Skin epidermis (tissue), 12 donors: Measurements from ENCODE around the gene F11R.
"Not testable (repeated sequence)": the region's sequence is repeated elsewhere in the genome, so short reads cannot be mapped to it uniquely, and the experiment has no call there.

Experiments
- H3K27ac ChIP-seq, 21 experiments: fragments of 200-600 bp; sonication (generic) in 11 of 21; one replicate each; pipeline ENCODE4 v1.5.0; 2020; ENCODE audit warnings: mild to moderate bottlenecking in 3 of 21, inconsistent platforms in 2 of 21, moderate library complexity in 2 of 21
- H3K4me3 ChIP-seq, 7 experiments: fragments of 200-600 bp; sonication (generic) in 2 of 7; one replicate each; pipeline ENCODE4 v1.5.0; 2020; ENCODE audit warnings: inconsistent platforms in 2 of 7, mild to moderate bottlenecking in 2 of 7, moderate library complexity in 1 of 7

Gene F11R

GRCh38 chr1:161017756-161018630, 3.0 kb downstream of the F11R start:
- H3K4me3 ChIP-seq = peak overlapping the region in 3 of 7 experiments; percentile 1 to 80 (median 69)
- peak overlapping the region in 15 of 21 experiments; percentile 6 to 94 (median 84) for H3K27ac ChIP-seq

DNA sequence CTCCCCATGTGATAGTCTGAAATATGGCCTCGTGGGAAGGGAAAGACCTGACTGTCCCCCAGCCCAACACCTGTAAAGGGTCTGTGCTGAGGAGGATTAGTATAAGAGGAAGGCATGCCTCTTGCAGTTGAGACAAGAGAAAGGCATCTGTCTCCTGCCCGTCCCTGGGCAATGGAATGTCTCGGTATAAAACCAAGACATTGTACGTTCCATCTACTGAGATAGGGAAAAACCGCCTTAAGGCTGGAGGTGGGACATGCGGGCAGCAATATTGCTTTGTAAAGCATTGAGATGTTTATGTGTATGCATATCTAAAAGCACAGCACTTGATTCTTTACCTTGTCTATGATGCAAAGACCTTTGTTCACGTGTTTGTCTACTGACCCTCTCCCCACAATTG, 3.8 kb downstream of the F11R start:
- H3K27ac ChIP-seq = peak overlapping the region in 12 of 21 experiments; percentile 6 to 92 (median 84)
- not testable (repeated sequence) for H3K4me3 ChIP-seq

DNA sequence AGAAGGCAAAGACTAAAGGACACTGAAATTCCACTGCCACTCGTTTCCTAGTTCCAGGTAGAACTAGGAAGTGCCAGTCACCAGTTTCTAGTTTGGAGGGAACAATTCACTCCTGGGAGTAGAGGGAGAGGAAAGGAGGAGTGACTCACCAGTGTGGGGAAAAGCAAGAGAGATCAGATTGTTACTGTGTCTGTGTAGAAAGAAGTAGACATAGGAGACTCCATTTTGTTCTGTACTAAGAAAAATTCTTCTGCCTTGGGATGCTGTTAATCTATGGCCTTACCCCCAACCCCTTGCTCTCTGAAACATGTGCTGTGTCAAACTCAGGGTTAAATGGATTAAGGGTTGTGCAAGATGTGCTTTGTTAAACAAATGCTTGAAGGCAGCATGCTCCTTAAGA, 4.3 kb downstream of the F11R start:
- peak overlapping the region in 13 of 21 experiments; percentile 6 to 66 (median 37) for H3K27ac ChIP-seq
- H3K4me3 ChIP-seq = not testable (repeated sequence)

- H3K27ac ChIP-seq = peak overlapping the region in 20 of 21 experiments; percentile 40 to 93 (median 84)
Measured at GRCh38 chr1:161013488-161014230, 7.3 kb downstream of the F11R start.

GRCh38 chr1:161013131-161013487, 7.8 kb downstream of the F11R start:
- peak overlapping the region in 20 of 21 experiments; percentile 40 to 93 (median 84) for H3K27ac ChIP-seq
- H3K4me3 ChIP-seq = peak overlapping the region in 2 of 7 experiments; percentile 1 to 22

More at GRCh38 chr1:161013488-161014230, 7.3 kb downstream of the F11R start:
- H3K4me3 ChIP-seq = peak overlapping the region in 2 of 7 experiments; percentile 1 to 22

DNA sequence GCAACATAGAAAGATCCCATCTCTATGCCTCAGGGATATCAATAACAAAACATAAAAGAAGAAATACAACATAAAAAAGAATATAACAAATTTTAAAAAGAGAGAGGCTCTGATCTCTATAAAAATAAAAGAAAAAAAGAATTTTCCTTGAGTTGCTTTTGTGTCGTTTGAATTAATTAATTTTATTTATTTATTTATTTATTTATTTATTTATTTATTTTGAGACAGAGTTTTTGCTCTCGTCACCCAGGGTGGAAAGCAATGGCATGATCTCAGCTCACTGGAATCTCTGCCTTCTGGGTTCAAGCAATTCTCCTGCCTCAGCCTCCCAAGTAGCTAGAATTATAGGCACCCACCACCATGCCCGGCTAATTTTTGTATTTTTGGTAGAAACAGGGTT, 8.5 kb downstream of the F11R start:
- peak overlapping the region in 20 of 21 experiments; percentile 34 to 93 (median 84) for H3K27ac ChIP-seq
- no peak overlapping the region for H3K4me3 ChIP-seq

DNA sequence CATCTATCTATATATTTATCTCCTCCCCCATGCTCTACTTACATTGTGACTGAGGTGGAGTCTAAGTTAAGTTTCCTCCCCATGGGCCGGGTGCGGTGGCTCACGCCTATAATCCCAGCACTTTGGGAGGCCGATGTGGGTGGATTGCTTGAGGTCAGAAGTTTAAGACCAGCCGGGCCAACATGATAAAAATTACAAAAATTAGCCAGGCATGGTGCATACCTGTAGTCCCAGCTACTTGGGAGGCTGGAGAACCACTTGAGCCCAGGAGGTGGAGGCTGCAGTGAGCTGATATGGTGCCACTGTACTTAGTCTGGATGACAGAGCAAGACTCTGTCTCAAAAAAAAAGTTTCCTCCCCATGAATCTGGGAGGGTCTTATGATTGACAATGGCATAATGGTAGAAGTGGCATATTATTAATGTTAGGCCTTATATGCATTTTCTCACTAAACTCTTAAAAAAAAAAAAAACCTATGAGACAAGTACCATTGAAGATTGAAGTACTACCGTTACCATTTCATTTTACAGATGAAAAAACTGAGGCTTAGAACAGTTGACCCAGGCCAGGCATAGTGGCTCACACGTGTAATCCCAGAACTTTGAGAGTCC, 11.2 kb downstream of the F11R start:
- Histone ChIP-seq H3K27ac (no peak overlapping the region), H3K4me3 (no peak overlapping the region)

DNA sequence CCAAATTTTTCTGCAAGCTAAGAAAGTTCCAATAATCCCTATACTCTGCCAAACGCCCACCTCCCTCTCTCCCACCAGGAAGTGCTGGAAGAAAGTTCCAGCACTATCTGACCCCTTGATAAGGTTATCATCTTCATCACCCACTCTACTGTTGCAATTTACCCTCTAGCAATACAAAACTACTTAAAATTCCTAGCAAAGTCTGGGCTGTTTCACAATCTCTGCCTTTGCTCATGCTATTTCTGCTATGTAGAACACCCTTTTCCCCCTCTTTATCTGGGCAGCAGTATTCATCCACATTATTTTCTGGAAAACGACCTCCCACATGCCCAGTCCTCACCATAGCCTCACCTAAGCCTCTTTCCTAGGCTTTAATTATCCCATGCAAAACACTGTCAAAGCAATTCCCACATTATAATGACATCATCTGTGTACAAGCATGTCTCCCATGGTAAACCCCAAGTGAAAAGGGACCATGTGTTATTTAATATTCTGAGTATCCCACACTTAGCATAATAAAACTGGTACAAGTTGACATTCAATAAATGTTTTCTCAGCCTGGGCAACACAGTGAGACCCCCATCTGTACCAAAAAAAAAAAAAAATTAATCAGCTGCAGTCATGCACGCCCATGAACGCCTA, 12.0 kb downstream of the F11R start:
- Histone ChIP-seq H3K27ac (no peak overlapping the region), H3K4me3 (no peak overlapping the region)

DNA sequence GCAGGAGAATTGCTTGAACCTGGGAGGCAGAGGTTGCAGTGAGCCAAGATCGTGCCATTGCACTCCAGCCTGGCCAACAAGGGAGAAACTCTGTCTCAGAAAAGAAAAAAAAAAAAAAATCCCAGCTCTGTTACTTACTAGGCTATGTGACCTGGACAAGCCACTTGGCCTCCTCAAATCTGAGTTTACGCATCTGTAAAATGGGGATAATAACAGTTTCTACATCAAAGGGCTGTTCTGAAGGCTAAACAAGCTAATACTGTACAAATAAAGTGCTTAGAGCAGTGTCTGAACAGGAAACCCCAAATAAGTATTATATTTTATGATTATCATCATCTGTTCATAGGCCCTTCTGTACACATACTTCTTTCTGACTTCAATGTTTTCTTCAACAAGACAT, 13.6 kb downstream of the F11R start:
- no peak overlapping the region for H3K4me3 ChIP-seq
- no peak overlapping the region for H3K27ac ChIP-seq

DNA sequence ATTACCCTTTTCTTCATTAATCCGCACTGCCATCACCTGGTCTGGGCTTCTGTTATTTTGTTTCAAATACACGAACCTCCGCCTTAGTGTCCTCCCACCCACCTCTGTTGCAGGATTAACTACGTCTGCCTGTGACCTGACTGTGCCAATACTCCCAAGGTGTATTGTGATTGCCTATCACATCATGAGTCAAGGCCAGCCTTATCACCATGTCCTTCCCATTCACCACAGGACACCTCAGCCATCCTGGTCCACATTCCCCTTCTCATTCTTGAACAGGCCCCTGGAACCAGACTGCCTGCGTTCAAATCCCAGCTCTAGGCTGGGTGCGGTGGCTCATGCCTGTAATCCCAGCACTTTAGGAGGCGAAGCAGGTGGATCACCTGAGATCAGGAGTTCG, 14.4 kb downstream of the F11R start:
- Histone ChIP-seq H3K27ac (no peak overlapping the region), H3K4me3 (no peak overlapping the region)

- Histone ChIP-seq H3K27ac (no peak overlapping the region), H3K4me3 (no peak overlapping the region)
Measured at GRCh38 chr1:161001525-161001924, 19.4 kb downstream of the F11R start.

GRCh38 chr1:161000736-161001480, 20.0 kb downstream of the F11R start:
- H3K4me3 ChIP-seq = no peak overlapping the region
- H3K27ac ChIP-seq = no peak overlapping the region

DNA sequence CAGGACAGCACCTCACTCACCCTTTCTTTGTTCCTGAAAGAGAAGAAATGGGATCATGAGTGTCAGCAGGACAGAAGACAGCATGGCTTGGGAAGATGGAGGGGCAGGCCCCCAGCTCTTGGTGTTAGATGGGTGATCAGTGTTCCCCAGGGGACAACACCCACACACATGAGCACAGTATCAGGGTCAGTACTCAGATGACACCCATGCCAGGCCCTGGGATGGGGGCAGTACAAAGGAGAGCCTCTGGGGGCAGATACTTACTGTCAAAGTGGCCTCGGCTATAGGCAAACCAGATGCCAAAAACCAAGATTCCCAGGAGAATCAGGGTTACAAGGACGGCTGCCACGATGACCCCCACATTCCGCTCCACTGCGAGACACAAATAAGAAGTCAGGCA, 21.6 kb downstream of the F11R start:
- no peak overlapping the region for H3K27ac ChIP-seq
- no peak overlapping the region for H3K4me3 ChIP-seq

- H3K27ac ChIP-seq = peak overlapping the region in 14 of 21 experiments; percentile 3 to 65 (median 40)
- no peak overlapping the region for H3K4me3 ChIP-seq
Measured at GRCh38 chr1:160997323-160998038, 23.5 kb downstream of the F11R start.

DNA sequence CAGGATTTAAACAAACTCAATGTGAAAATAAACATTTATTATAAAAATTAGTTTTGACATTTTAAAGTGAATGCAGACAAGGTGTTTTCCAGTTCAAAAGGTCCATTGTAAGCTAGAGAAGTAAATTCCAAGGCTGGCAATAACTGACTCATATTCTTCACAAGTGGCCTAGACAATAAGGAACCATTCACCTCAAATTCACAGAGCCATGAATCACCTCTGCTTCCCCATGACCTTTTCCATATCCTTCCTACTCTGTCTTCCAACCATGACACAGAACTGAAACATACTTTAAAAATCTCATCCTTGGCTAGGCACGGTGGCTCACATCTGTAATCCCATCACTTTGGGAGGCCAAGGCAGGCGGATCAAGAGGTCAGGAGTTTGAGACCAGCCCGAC, 24.8 kb downstream of the F11R start:
- Histone ChIP-seq H3K4me3 (no peak overlapping the region), H3K27ac (peak overlapping the region in 2 of 21 experiments; percentile 13 to 35)

DNA sequence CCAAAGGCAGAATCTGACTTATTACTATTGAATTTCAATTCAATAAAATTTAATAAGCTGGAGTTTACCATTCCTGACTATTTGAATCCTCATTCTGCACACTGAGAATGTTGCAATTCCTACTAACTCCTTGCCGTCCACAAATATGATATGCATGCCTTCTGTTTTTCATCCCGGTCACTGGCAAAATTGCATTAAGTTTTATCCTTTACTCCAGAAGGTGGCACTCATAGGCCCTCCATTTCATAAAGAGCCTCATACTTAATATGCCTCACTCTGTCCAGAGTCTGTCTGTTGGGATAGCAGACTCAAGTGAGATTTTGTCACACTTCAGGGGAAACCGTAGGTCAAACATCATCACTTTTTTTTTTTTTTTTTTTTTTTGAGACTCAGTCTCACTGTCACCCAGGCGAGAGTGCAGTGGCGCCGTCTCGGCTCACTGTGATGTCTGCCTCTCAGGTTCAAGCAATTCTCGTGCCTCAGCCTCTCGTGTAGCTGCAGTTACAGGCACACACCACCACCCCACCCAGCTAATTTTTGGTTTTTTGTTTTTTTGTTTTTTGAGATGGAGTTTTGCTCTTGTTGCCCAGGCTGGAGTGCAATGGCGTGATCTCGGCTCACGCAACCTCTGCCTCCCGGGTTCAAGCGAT, 27.3 kb downstream of the F11R start:
- Histone ChIP-seq H3K4me3 (no peak overlapping the region), H3K27ac (no peak overlapping the region)

- not testable (repeated sequence) for H3K27ac ChIP-seq
Measured at GRCh38 chr1:160992036-160992435, 28.9 kb downstream of the F11R start.

More at GRCh38 chr1:160992036-160992435, 28.9 kb downstream of the F11R start:
- H3K4me3 ChIP-seq = not testable (repeated sequence)
